K562 (cell line): Measurements from ENCODE around the gene B3GNT4. TPM values are rescaled to one million over a fixed set of nuclear protein-coding genes. Genes with fewer than 3 reads are reported as not detected.

Experiments
- BMI1 ChIP-seq: fragments of 150-350 bp; IDR thresholded peaks from 2 replicates; pipeline ENCODE4 v1.6.1; 2014; ENCODE audit warnings: low read length
- CEBPB ChIP-seq: fragments of 450-650 bp; IDR thresholded peaks from 2 replicates; pipeline ENCODE4 v1.6.1; 2016; ENCODE audit warnings: missing genetic modification characterization, missing compliant biosample characterization
- PCBP2 ChIP-seq: fragments of 200-400 bp; formaldehyde crosslinking; IDR thresholded peaks from 2 replicates; pipeline ENCODE4 v1.6.1; 2018; ENCODE audit warnings: low read length, low read depth, mild to moderate bottlenecking, moderate library complexity; ENCODE audit not compliant: poor library complexity, severe bottlenecking
- ZNF76 ChIP-seq: fragments of 250-450 bp; sonication (Bioruptor Pico); IDR thresholded peaks from 2 replicates; pipeline ENCODE4 v1.4.0; 2020; ENCODE audit warnings: mild to moderate bottlenecking, moderate library complexity, borderline replicate concordance
- polyA plus RNA-seq, 8 experiments: library from polyadenylated mRNA; depleted of rRNA in 4 of 8; stranded (reverse) in 5 of 8; unstranded in 3 of 8; fragments of >200 nt; fragmentation: Nextera tagmentation in 2 of 8; fragmentation: Illumina TruSeq in 1 of 8; extraction: Ambion mirVana in 2 of 8; extraction: Trizol in 1 of 8; gene quantifications; 2 replicates each; pipeline versions ENCODE4 v1.2.1 to v1.2.3, GENCODE V29; 2011 to 2014; ENCODE audit warnings: inconsistent platforms in 1 of 8, missing spikeins in 1 of 8
- total RNA-seq, 7 experiments: library from RNA; depleted of rRNA in 6 of 7; stranded (reverse); fragments of >200 nt in 6 of 7; fragmentation: Illumina TruSeq in 2 of 7; extraction: Trizol in 2 of 7; gene quantifications; 2 replicates each; pipeline versions ENCODE4 v1.2.1 to v1.2.3, GENCODE V29; 2011 to 2021; ENCODE audit warnings: low replicate concordance in 1 of 7
- TF ChIP-seq, protein P1 (sequence below): fragments of 250-450 bp; sonication (Bioruptor Pico); IDR thresholded peaks from 2 replicates; pipeline ENCODE4 v1.4.0; 2020; ENCODE audit warnings: mild to moderate bottlenecking, moderate library complexity
- TF ChIP-seq, protein P2 (sequence below): fragments of 450-650 bp; IDR thresholded peaks from 2 replicates; pipeline ENCODE4 v1.6.1; 2014; ENCODE audit warnings: low read depth, mild to moderate bottlenecking, moderate library complexity, borderline replicate concordance
- TF ChIP-seq, protein P3 (sequence below): fragments of 450-650 bp; formaldehyde crosslinking; IDR thresholded peaks from 2 replicates; pipeline ENCODE4 v1.4.0; 2022; ENCODE audit warnings: missing genetic modification characterization
- TF ChIP-seq, protein P4 (sequence below): fragments of 450-650 bp; formaldehyde crosslinking; IDR thresholded peaks from 2 replicates; pipeline ENCODE4 v1.4.0; 2022; ENCODE audit warnings: mild to moderate bottlenecking, moderate library complexity
- TF ChIP-seq, protein P5 (sequence below): sonication (generic); formaldehyde crosslinking; IDR thresholded peaks from 2 replicates; pipeline ENCODE4 v1.4.0; 2020; ENCODE audit warnings: mild to moderate bottlenecking, missing genetic modification reagents
- TF ChIP-seq, protein P6 (sequence below), 2 experiments: fragments of 450-650 bp; IDR thresholded peaks; 2 replicates each; pipeline ENCODE4 v1.6.1; 2018; ENCODE audit warnings: mild to moderate bottlenecking in 2 of 2, low read depth in 1 of 2; ENCODE audit not compliant: partially characterized antibody in 2 of 2
- TF ChIP-seq, protein P7 (sequence below): fragments of 250-450 bp; sonication (Bioruptor Pico); IDR thresholded peaks from 2 replicates; pipeline ENCODE4 v1.5.0; 2021; ENCODE audit warnings: mild to moderate bottlenecking, borderline replicate concordance

B3GNT4 gene
- total and polyA plus RNA-seq, 9 of the 15 experiments (the other 6 are each of a cell fraction or from before 2014, with no cell fraction given): 0.17 to 3.2 (median 1.3) TPM

DNA sequence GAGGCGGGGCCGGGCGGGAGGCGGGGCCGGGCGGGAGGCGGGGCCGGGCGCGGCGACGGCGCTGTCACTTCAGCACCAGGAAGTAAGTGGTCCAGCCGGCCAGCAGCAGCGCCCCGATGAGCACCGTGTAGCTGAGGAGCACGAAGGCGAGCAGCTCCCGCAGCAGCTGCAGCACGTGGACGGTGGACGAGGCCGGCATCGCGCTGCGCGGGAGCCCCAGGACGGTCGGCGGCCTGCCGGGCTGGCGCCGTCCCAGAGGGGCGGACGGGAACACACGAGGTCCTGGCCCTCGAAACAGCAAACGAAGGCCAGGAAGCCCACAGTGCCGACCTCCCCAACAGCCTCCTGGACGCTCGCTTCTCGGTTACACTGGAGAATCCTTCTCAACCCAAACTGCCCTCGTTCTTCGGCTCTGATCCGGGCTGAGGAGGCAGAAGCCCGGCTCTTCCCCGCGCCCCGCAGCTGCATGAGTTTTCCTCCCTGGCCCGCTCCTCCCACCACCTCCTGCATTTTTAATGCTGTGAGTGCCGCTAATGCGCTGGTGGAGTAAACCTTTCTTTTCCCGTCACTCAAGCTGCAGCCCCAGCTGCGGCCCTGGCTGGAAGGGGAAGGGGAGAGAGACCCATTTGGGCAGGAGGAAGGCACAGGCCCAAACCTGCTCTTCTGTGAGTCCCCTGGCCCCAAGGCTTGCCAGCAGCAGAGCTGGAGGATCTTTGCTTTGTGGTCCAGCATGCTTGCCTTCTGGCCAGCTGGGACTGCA, 23.0 kb downstream of the B3GNT4 start (continued):
- TF ChIP-seq, protein P1, sequence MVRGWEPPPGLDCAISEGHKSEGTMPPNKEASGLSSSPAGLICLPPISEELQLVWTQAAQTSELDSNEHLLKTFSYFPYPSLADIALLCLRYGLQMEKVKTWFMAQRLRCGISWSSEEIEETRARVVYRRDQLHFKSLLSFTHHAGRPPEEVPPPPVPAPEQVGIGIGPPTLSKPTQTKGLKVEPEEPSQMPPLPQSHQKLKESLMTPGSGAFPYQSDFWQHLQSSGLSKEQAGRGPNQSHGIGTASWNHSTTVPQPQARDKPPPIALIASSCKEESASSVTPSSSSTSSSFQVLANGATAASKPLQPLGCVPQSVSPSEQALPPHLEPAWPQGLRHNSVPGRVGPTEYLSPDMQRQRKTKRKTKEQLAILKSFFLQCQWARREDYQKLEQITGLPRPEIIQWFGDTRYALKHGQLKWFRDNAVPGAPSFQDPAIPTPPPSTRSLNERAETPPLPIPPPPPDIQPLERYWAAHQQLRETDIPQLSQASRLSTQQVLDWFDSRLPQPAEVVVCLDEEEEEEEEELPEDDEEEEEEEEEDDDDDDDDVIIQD (CRISPR knock-in tag): no peak
- TF ChIP-seq, protein P2, sequence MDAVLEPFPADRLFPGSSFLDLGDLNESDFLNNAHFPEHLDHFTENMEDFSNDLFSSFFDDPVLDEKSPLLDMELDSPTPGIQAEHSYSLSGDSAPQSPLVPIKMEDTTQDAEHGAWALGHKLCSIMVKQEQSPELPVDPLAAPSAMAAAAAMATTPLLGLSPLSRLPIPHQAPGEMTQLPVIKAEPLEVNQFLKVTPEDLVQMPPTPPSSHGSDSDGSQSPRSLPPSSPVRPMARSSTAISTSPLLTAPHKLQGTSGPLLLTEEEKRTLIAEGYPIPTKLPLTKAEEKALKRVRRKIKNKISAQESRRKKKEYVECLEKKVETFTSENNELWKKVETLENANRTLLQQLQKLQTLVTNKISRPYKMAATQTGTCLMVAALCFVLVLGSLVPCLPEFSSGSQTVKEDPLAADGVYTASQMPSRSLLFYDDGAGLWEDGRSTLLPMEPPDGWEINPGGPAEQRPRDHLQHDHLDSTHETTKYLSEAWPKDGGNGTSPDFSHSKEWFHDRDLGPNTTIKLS: peak; percentile 54; the same call in 1 of the 2 replicates
- TF ChIP-seq BMI1 (no peak), ZNF76 (CRISPR knock-in tag) (no peak), PCBP2 (no peak), CEBPB (no peak)
- TF ChIP-seq, protein P3, sequence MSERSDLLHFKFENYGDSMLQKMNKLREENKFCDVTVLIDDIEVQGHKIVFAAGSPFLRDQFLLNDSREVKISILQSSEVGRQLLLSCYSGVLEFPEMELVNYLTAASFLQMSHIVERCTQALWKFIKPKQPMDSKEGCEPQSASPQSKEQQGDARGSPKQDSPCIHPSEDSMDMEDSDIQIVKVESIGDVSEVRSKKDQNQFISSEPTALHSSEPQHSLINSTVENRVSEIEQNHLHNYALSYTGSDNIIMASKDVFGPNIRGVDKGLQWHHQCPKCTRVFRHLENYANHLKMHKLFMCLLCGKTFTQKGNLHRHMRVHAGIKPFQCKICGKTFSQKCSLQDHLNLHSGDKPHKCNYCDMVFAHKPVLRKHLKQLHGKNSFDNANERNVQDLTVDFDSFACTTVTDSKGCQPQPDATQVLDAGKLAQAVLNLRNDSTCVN: no peak
- TF ChIP-seq, protein P4, sequence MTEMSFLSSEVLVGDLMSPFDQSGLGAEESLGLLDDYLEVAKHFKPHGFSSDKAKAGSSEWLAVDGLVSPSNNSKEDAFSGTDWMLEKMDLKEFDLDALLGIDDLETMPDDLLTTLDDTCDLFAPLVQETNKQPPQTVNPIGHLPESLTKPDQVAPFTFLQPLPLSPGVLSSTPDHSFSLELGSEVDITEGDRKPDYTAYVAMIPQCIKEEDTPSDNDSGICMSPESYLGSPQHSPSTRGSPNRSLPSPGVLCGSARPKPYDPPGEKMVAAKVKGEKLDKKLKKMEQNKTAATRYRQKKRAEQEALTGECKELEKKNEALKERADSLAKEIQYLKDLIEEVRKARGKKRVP: no peak
- TF ChIP-seq, protein P5, sequence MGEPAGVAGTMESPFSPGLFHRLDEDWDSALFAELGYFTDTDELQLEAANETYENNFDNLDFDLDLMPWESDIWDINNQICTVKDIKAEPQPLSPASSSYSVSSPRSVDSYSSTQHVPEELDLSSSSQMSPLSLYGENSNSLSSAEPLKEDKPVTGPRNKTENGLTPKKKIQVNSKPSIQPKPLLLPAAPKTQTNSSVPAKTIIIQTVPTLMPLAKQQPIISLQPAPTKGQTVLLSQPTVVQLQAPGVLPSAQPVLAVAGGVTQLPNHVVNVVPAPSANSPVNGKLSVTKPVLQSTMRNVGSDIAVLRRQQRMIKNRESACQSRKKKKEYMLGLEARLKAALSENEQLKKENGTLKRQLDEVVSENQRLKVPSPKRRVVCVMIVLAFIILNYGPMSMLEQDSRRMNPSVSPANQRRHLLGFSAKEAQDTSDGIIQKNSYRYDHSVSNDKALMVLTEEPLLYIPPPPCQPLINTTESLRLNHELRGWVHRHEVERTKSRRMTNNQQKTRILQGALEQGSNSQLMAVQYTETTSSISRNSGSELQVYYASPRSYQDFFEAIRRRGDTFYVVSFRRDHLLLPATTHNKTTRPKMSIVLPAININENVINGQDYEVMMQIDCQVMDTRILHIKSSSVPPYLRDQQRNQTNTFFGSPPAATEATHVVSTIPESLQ (CRISPR knock-in tag): peak; percentile 100
- TF ChIP-seq, protein P6, sequence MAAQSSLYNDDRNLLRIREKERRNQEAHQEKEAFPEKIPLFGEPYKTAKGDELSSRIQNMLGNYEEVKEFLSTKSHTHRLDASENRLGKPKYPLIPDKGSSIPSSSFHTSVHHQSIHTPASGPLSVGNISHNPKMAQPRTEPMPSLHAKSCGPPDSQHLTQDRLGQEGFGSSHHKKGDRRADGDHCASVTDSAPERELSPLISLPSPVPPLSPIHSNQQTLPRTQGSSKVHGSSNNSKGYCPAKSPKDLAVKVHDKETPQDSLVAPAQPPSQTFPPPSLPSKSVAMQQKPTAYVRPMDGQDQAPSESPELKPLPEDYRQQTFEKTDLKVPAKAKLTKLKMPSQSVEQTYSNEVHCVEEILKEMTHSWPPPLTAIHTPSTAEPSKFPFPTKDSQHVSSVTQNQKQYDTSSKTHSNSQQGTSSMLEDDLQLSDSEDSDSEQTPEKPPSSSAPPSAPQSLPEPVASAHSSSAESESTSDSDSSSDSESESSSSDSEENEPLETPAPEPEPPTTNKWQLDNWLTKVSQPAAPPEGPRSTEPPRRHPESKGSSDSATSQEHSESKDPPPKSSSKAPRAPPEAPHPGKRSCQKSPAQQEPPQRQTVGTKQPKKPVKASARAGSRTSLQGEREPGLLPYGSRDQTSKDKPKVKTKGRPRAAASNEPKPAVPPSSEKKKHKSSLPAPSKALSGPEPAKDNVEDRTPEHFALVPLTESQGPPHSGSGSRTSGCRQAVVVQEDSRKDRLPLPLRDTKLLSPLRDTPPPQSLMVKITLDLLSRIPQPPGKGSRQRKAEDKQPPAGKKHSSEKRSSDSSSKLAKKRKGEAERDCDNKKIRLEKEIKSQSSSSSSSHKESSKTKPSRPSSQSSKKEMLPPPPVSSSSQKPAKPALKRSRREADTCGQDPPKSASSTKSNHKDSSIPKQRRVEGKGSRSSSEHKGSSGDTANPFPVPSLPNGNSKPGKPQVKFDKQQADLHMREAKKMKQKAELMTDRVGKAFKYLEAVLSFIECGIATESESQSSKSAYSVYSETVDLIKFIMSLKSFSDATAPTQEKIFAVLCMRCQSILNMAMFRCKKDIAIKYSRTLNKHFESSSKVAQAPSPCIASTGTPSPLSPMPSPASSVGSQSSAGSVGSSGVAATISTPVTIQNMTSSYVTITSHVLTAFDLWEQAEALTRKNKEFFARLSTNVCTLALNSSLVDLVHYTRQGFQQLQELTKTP (IDR thresholded peaks at IDR 0.05; ENCODE audit: low read depth in 1 of 2, partially characterized antibody in 2 of 2): no peak
- TF ChIP-seq, protein P7, sequence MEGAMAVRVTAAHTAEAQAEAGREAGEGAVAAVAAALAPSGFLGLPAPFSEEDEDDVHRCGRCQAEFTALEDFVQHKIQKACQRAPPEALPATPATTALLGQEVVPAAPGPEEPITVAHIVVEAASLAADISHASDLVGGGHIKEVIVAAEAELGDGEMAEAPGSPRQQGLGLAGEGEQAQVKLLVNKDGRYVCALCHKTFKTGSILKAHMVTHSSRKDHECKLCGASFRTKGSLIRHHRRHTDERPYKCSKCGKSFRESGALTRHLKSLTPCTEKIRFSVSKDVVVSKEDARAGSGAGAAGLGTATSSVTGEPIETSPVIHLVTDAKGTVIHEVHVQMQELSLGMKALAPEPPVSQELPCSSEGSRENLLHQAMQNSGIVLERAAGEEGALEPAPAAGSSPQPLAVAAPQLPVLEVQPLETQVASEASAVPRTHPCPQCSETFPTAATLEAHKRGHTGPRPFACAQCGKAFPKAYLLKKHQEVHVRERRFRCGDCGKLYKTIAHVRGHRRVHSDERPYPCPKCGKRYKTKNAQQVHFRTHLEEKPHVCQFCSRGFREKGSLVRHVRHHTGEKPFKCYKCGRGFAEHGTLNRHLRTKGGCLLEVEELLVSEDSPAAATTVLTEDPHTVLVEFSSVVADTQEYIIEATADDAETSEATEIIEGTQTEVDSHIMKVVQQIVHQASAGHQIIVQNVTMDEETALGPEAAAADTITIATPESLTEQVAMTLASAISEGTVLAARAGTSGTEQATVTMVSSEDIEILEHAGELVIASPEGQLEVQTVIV (CRISPR knock-in tag): no peak
